Neutrophil (primary cell): ENCODE results near the gene HTRA1.

Source experiments
- H3K27ac ChIP-seq: fragments of 200-600 bp; sonication (generic); 2 replicates; pipeline ENCODE4 v1.5.1; 2016; ENCODE audit warnings: mild to moderate bottlenecking, moderate library complexity
- H3K27me3 ChIP-seq: fragments of 200-600 bp; sonication (generic); 2 replicates; pipeline ENCODE4 v1.6.0; 2016; ENCODE audit warnings: mild to moderate bottlenecking
- H3K36me3 ChIP-seq: fragments of 200-600 bp; sonication (generic); 2 replicates; pipeline ENCODE4 v1.5.1; 2017
- H3K4me1 ChIP-seq, 2 experiments: fragments of 200-600 bp in 1 of 2; sonication (generic) in 1 of 2; 1 replicate in 1 of 2; 2 replicates in 1 of 2; pipeline versions ENCODE4 v1.5.1 to v1.6.1; 2013 to 2016; ENCODE audit warnings: low read depth in 1 of 2, low read length in 1 of 2, mild to moderate bottlenecking in 1 of 2, moderate library complexity in 1 of 2; ENCODE audit not compliant: control insufficient read depth in 1 of 2, insufficient read depth in 1 of 2
- H3K4me3 ChIP-seq, 2 experiments: fragments of 200-600 bp in 1 of 2; sonication (generic) in 1 of 2; 1 replicate in 1 of 2; 2 replicates in 1 of 2; pipeline ENCODE4 v1.5.1; 2013 to 2016; ENCODE audit warnings: low read depth in 1 of 2, low read length in 1 of 2, mild to moderate bottlenecking in 1 of 2, moderate library complexity in 1 of 2
- H3K9me3 ChIP-seq: fragments of 200-600 bp; sonication (generic); 2 replicates; pipeline ENCODE4 v1.5.1; 2016
- TF ChIP-seq, protein P1 (sequence below): fragments of 200-600 bp; sonication (generic); IDR thresholded peaks from 2 replicates; pipeline ENCODE4 v1.5.1; 2016; ENCODE audit warnings: antibody characterized with exemption

The HTRA1 gene

DNA sequence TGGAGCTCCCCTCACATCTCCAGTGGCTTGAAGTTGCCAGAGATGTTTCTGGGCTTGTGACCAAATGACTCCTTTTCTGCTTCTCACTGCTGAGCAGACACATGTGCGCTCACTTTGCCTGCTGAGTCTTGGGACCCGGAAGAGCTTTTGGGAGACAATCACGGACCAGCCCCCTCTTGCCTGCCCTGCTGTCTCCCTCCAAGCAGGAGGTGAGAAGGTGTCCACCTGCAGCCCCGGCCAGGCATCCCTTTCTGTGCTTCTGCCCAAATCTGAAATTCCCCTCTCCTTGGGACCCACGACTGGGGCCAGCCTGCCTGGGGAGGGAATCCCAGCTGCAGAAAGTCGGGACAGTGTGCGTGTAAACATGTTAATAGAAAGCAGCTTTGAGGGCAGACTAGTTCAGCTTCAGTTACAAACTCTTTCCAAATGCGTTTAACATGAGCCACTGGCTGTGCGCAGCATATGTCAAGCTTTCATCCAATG lies 31.7 kb downstream of the HTRA1 start:
- Histone ChIP-seq H3K36me3 (no peaks in the 10 kb centered on the region), H3K27me3 (peaks cover 36% of the 10 kb centered on the region), H3K4me3 (no peak overlapping the region), H3K9me3 (no peaks in the 10 kb centered on the region), H3K4me1 (peaks cover 0 to 7% of the 10 kb centered on the region in 2 experiments), H3K27ac (no peak overlapping the region)
- TF ChIP-seq, protein P1, sequence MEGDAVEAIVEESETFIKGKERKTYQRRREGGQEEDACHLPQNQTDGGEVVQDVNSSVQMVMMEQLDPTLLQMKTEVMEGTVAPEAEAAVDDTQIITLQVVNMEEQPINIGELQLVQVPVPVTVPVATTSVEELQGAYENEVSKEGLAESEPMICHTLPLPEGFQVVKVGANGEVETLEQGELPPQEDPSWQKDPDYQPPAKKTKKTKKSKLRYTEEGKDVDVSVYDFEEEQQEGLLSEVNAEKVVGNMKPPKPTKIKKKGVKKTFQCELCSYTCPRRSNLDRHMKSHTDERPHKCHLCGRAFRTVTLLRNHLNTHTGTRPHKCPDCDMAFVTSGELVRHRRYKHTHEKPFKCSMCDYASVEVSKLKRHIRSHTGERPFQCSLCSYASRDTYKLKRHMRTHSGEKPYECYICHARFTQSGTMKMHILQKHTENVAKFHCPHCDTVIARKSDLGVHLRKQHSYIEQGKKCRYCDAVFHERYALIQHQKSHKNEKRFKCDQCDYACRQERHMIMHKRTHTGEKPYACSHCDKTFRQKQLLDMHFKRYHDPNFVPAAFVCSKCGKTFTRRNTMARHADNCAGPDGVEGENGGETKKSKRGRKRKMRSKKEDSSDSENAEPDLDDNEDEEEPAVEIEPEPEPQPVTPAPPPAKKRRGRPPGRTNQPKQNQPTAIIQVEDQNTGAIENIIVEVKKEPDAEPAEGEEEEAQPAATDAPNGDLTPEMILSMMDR = no peak

DNA sequence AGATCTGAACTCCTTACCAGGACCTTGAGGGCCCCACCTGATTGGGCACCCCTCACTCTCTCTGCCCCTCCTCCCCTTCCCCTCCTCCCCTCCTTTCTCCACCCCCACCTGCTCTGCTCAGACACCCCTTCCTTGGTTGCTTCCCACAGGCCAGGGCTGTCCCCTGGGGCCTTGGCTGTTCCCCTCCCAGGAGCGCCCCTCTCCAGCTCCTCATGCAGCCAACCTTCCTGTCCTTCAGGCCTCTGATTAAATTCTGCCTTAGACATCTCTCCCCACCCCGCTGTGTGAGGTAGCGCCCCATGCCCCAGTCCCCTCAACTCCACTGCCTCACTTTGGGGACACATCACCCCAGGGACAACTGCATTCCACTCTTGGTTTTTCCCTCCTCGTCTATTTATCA lies 32.4 kb downstream of the HTRA1 start:
- Histone ChIP-seq H3K36me3 (no peaks in the 10 kb centered on the region), H3K4me3 (no peak overlapping the region), H3K27me3 (peaks cover 36% of the 10 kb centered on the region), H3K4me1 (peaks cover 0 to 7% of the 10 kb centered on the region in 2 experiments), H3K9me3 (no peaks in the 10 kb centered on the region), H3K27ac (no peak overlapping the region)
- TF ChIP-seq, protein P1 = no peak

DNA sequence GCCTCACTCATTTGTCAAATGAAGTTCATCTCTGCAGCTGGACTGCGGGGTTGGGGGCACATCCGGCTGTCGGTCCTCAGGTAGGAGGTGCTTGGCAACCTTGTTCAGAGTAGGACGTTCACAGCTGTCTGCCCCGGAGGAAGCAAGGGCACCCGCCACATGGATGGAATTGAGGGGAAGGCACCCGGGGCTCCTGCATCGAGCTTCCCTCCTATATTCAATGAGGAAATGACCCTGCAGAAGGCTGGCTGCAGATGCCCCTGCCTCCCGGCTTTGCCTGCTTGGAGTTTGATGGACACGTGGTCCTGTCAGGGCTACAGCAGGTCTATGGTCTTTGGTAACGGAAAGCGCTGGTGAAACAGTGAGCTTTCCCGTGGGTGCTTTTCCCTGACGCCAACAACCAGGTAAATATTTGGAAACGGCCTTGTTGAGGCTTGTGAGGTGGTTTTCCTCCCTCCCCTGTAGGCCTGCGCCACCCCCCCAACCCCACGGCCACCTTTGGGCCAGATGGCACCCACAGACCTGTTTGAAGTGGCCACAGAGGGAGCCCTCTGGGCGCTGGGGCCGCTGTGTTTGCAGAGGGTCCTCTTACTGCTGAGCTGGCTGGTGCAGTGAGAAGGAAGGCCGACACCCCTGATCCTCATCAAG lies 32.9 kb downstream of the HTRA1 start:
- Histone ChIP-seq H3K4me3 (no peak overlapping the region), H3K27ac (no peak overlapping the region), H3K36me3 (no peaks in the 10 kb centered on the region)

DNA sequence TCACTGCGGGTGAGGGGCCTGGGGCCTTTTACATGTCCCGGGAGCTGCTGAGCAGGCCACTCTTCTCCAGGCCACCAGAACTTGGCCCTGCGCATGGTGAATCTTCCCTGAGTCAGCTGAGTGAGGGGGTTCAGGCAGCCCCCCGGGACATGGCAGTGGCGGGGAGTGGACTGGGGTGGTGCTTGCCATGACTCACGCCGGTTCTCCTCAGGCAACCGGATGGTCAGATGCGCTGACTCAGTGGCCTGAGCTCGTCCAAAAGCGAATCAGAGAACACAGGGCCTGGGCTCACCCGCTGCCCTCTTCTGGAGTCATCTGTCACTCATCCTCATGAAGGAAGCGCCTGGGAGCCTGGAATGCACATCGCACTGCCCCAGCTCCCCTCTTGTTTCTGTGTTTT lies 33.5 kb downstream of the HTRA1 start:
- Histone ChIP-seq H3K4me3 (no peak overlapping the region), H3K9me3 (no peaks in the 10 kb centered on the region), H3K4me1 (peaks cover 0 to 7% of the 10 kb centered on the region in 2 experiments), H3K27ac (no peak overlapping the region), H3K36me3 (no peaks in the 10 kb centered on the region), H3K27me3 (peaks cover 31% of the 10 kb centered on the region)
- TF ChIP-seq, protein P1 = no peak

More for the DNA sequence above, 32.9 kb downstream of the HTRA1 start:
- H3K4me1 ChIP-seq = peaks cover 0 to 7% of the 10 kb centered on the region in 2 experiments
- H3K27me3 ChIP-seq = peaks cover 36% of the 10 kb centered on the region
- TF ChIP-seq, protein P1 = no peak
- no peaks in the 10 kb centered on the region for H3K9me3 ChIP-seq

GRCh38 chr10:122495406-122496340 lies 34.3 kb downstream of the HTRA1 start:
- peaks cover 27% of the 10 kb centered on the region for H3K27me3 ChIP-seq
- H3K36me3 ChIP-seq = no peaks in the 10 kb centered on the region
- no peaks in the 10 kb centered on the region for H3K9me3 ChIP-seq
- H3K4me3 ChIP-seq = no peak overlapping the region
- no peak overlapping the region for H3K27ac ChIP-seq
- TF ChIP-seq, protein P1 = no peak
- peaks cover 0 to 7% of the 10 kb centered on the region in 2 experiments for H3K4me1 ChIP-seq
